ENCODE data around the gene HSCB. TPM values are rescaled to one million over a fixed set of nuclear protein-coding genes. Genes with fewer than 3 reads are reported as not detected.

The HSCB gene
- total and polyA plus RNA-seq, 9 of the 15 experiments (the other 6 are each of a cell fraction or from before 2014, with no cell fraction given), result 2.6 to 13.1 (median 8.6) TPM

DNA sequence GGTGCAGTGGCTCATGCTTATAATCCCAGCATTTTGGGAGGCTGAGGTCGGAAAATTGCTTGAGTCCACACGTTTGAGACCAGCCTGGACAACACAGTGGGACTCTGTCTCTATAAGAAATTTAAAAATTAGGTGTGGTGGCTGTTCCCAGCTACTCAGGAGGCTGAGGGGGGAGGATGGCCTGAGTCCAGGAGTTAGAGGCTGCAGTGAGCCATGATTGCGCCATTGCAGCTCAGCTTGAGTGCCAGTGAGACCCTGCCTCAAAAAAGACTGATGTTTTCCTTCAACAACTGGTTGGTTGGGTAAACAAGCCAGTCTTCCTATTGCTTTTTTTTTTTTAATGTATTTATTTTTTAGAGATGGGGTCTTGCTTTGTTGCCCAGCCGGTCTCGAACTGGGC lies 49.3 kb downstream of the HSCB start:
- ATAC-seq (no peak), FAIRE-seq (no peak), DNase-seq (ENCODE audit: extremely low read depth in 1 of 4, low spot score in 3 of 4) (no peak)
- ChIA-PET CTCF (ENCODE audit: low intra/inter-chr PET ratio) (interaction anchor here (1.0 kb wide), 1 partner anchor 38 kb away, joined by 3 read pairs; no protein-coding TSS in a partner anchor), POLR2A (interaction anchor here (0.9 to 9.4 kb wide), 2 partner anchors 7 to 19 kb away, joined by 4 to 109 read pairs; partner anchors contain the start of genes CCDC117 and XBP1)
- Histone ChIP-seq H3K4me1 (replicated peaks in 1 of 2; ENCODE audit: control insufficient read depth in 2 of 2, insufficient read depth in 2 of 2, low read length in 2 of 2) (peaks cover 0 to 5% of the 10 kb centered on the region in 2 experiments; a peak in 2 of 5 replicates), H3K79me2 (ENCODE audit: control insufficient read depth, insufficient read depth, low read length) (peaks cover 13% of the 10 kb centered on the region; the same call in 1 of the 3 replicates), H3K27ac (ENCODE audit: extremely low read depth, low read depth, low read length) (no peak overlapping the region), H4K20me1 (replicated peaks; ENCODE audit: control insufficient read depth, insufficient read depth, low read length) (peaks cover 22% of the 10 kb centered on the region), H3K4me2 (ENCODE audit: insufficient read depth, low read length) (no peak overlapping the region), H3K9me1 (ENCODE audit: control insufficient read depth, insufficient read depth, low read length) (peaks cover 4% of the 10 kb centered on the region), H3K4me3 (no peak overlapping the region), H3K36me3 (ENCODE audit: control insufficient read depth, insufficient read depth, low read length) (peaks cover 37% of the 10 kb centered on the region), H2AFZ (ENCODE audit: low read depth, low read length) (no peak overlapping the region), H3K9ac (ENCODE audit: insufficient read depth in 1 of 2, low read depth in 2 of 2, low read length in 2 of 2) (no peak overlapping the region), H3K9me3 (replicated peaks; ENCODE audit: control insufficient read depth, insufficient read depth, low read depth, low read length) (no peaks in the 10 kb centered on the region), H3K27me3 (ENCODE audit: control insufficient read depth in 2 of 2, insufficient read depth in 2 of 2, low read length in 2 of 2) (no peaks in the 10 kb centered on the region)
- no TSS peak for BruUV-seq (replicated peaks)
- in situ Hi-C loops (cut with MboI), result no loop called here
- 60% methylated on average over 4 of the region's 5 CpGs for WGBS (ENCODE audit: insufficient coverage, low coverage, missing lambda C conversion rate)
- intact Hi-C loops (cut with micrococcal nuclease), result loop anchor here (5.0 kb wide), 1 partner anchor 36 kb away; no protein-coding TSS in a partner anchor
- TF ChIP-seq KLF10 (CRISPR knock-in tag; IDR thresholded peaks at IDR 0.05) (no peak), NCOA1 (IDR thresholded peaks at IDR 0.05; ENCODE audit: low read depth) (no peak), NCOR1 (IDR thresholded peaks at IDR 0.05) (no peak), ZNF184 (CRISPR knock-in tag; IDR thresholded peaks at IDR 0.05) (no peak), SPI1 (IDR thresholded peaks at IDR 0.05; ENCODE audit: borderline replicate concordance, low read depth, low read length) (no peak), ZNF583 (CRISPR knock-in tag; IDR thresholded peaks at IDR 0.05) (no peak), ZNF23 (CRISPR knock-in tag; IDR thresholded peaks at IDR 0.05) (no peak), ZNF589 (CRISPR knock-in tag; IDR thresholded peaks at IDR 0.05; ENCODE audit: low read depth) (no peak), TARDBP (IDR thresholded peaks at IDR 0.05) (no peak), ETV5 (CRISPR knock-in tag; IDR thresholded peaks at IDR 0.05; ENCODE audit: low read depth) (no peak)
- TF ChIP-seq, protein P1, sequence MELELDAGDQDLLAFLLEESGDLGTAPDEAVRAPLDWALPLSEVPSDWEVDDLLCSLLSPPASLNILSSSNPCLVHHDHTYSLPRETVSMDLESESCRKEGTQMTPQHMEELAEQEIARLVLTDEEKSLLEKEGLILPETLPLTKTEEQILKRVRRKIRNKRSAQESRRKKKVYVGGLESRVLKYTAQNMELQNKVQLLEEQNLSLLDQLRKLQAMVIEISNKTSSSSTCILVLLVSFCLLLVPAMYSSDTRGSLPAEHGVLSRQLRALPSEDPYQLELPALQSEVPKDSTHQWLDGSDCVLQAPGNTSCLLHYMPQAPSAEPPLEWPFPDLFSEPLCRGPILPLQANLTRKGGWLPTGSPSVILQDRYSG (tag; conservative IDR thresholded peaks at IDR 0.05; ENCODE audit: low read depth), result no peak

All from K562 (cell line).